HG02642 (cell line): Measurements from ENCODE around the gene GPR137B.
"Not testable (repeated sequence)": the region's sequence is repeated elsewhere in the genome, so short reads cannot be mapped to it uniquely, and the experiment has no call there.

ENCODE experiments used
- ATAC-seq: cut with Tn5 transposase; IDR thresholded peaks from one replicate; pipeline ENCODE4 v1.9.1; 2021; ENCODE audit warnings: mild to moderate bottlenecking; ENCODE audit not compliant: unreplicated experiment, poor library complexity

Gene GPR137B, protein sequence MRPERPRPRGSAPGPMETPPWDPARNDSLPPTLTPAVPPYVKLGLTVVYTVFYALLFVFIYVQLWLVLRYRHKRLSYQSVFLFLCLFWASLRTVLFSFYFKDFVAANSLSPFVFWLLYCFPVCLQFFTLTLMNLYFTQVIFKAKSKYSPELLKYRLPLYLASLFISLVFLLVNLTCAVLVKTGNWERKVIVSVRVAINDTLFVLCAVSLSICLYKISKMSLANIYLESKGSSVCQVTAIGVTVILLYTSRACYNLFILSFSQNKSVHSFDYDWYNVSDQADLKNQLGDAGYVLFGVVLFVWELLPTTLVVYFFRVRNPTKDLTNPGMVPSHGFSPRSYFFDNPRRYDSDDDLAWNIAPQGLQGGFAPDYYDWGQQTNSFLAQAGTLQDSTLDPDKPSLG

GRCh38 chr1:236142253-236143103 lies at the start of gene GPR137B:
GPR137B (plus strand) TSS chr1:236142539; CDS start chr1:236142623, 84 bp downstream.
- peak; percentile 68 for ATAC-seq

DNA sequence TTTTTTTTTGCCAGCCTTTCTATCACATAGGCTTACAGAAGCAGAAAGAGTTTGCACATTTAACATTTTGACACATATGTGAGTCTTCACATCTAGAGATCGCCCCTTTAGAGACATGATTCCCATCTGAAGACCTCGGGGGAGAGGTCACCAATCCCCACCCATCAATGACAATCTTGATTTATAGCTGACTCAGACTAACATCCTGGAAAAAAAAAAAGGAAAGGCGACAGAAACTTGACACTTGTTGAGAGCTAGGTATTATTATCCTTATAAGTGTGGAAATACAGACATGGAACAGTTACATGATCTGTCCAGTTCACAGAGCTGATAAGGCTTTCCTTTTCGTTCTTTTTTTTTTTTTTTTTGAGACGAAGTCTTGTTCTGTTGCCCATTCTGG lies 49.4 kb upstream of the GPR137B start:
- ATAC-seq: no peak

GRCh38 chr1:236095705-236096520 lies 46.4 kb upstream of the GPR137B start:
- no peak for ATAC-seq

DNA sequence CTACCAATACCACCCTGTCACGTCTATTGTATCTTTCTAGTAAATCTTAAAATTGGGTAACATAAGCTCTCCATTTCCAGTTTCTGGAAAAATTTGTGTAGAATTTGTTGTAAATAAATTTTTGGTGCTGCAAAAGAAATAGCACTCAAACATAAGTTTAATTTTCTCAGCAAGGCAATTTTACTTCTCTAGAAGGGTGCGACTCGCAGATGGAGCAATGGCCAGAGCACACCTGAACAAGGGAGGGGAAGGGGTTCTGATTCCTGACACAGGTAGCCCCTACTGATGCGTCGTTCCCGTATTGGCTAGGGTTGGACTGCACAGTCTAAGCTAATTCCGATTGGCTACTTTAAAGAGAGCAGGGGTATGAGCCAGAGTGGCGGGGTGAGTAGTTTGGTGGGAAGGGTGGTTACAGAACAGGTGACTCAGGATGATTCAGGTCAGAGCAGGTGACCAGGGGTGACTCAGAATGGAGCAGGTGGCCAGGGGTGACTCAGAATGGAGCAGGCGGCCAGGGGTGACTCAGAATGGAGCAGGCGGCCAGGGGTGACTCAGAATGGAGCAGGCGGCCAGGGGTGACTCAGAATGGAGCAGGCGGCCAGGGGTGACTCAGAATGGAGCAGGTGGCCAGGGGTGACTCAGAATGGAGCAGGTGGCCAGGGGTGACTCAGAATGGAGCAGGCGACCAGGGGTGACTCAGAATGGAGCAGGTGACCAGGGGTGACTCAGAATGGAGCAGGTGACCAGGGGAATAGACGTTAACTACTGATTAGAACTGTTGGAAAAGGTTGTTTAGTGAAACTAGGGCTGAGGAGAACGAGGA lies 45.5 kb upstream of the GPR137B start:
- not testable (repeated sequence) for ATAC-seq

GRCh38 chr1:236098267-236098666 lies 44.1 kb upstream of the GPR137B start:
- no peak for ATAC-seq

DNA sequence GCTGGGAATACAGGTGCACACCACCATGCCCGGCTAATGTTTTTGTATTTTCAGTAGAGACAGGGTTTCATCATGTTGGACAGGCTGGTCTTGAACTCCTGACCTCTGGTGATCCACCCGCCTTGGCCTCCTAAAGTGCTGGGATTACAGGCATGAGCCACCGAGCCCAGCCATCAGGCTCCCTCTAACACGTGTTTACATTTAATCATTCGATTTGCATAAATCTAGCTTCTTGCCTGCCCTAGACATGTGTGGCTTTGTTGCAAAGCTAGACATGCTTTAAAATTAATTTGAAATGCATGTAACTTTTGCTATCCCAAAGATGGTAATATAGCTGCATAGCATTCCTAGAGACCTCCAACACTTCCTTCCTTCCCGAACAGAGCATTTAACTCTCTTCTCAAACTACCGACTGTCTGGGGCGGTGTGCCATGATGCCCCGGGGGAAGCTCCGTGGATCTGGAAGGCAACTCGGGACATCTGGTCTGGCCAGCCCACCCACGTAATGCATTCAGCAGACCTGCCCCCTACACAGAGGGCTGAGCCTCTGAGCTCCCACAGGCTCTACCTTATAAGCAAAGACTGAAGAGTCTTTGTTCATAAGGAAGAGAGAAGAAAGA lies 42.9 kb upstream of the GPR137B start:
- ATAC-seq: no peak

GRCh38 chr1:236100799-236101198 lies 41.5 kb upstream of the GPR137B start:
- ATAC-seq: no peak

DNA sequence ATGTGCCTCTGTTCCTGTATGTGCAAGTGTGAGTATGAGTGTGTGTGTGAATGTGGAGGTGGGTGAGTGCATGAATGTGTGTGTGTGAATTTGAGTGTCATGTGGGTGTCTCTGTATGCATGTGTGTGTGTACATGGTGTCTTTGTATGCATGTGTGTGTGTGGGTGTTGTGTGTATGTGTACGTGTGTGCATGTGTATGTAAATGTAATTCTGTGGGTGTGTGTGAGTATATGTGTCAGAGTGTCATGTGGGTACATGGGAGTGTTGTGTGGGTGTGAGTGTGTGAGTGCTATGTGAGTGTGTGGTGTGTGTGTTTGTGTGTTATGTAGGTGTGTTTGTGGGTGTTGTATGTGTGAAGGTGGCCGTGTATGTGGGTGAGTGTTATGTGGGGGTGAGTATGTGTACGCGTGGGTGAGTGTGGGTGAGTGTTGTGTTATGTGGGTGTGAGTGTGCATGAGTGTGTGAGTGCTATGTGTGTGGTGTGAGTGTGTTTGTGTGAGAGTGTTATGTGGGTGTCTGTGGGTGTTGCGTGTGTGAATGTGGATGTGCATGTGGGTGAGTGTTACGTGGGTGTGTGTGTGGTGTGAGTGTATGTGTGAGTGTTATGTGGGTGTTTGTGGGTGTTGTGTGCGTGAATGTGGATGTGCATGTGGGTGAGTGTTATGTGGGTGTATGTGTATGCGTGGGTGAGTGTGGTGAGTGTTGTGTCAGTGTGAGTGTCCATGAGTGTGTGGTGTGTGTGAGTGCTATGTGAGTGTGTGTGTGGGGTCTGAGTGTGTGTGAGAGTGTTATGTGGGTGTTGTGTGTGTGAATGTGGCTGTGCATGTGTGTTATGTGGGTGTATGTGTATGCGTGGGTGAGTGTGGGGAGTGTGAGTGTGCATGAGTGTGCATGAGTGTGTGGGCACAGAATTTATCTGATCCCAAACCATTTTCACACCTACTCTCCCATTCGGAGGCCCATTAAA lies 40.8 kb upstream of the GPR137B start:
- ATAC-seq: no peak

GRCh38 chr1:236102611-236103010 lies 39.7 kb upstream of the GPR137B start:
- ATAC-seq: no peak

DNA sequence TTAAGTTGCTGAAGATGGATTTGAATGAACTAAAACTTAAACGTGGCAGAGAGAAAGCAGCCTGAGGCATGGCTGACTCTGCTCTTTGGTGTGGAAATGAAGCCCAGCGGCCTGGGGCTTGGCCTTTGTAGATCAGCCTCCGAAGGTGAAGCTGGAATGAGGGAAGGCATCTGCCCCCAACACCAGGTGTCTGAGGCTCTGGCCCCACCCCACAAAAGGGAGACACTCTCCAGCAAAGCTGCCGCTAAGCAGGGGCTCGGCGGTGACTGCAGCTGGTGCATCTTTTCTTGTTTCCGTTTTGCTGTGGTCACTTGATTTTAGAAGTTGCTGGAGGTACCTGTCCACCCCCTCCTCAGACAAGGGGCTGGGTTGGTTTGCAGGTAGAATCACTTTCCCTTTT lies 39.3 kb upstream of the GPR137B start:
- ATAC-seq: no peak

GRCh38 chr1:236103646-236104218 lies 38.6 kb upstream of the GPR137B start:
- ATAC-seq: no peak

GRCh38 chr1:236107121-236107907 lies 35.0 kb upstream of the GPR137B start:
- no peak for ATAC-seq

- no peak for ATAC-seq
These were observed 34.2 kb upstream of the GPR137B start for GRCh38 chr1:236108027-236108648.

GRCh38 chr1:236110137-236110536 lies 32.2 kb upstream of the GPR137B start:
- ATAC-seq: no peak

DNA sequence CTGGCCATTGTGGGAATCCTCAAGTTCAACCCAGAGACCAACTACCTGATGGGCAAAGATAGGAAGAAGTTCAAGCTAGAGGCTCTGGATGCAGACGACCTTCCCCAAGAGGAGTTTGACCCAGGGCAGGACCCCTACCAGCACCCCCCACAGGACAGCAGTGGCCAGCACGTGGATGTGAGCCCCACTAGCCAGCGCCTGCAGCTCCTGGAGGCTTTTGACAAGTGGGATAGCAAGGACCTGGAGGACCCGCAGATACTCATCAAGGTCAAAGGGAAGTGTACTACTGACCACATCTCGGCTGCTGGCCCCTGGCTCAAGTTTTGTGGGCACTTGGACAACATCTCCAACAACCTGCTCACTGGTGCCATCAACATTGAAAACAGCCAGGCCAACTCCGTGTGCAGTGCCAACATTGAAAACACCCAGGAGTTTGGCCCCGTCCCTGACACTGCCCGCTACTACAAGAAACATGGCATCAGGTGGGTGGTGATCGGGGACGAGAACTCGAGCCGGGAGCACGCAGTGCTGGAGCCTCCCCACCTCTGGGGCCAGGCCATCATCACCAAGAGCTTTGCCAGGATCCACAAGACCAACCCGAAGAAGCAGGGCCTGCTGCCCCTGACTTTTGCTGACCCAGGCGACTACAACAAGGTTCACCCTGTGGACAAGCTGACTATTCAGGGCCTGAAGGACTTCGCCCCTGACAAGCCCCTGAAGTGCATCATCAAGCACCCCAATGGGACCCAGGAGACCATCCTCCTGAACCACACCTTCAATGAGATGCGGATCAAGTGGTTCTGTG lies 30.6 kb upstream of the GPR137B start:
- ATAC-seq: no peak

GRCh38 chr1:236112332-236112627 lies 30.1 kb upstream of the GPR137B start:
- ATAC-seq: no peak
